A549 (cell line): ENCODE results near the gene PAPSS2.

Experiments used
- BHLHE40 ChIP-seq: IDR thresholded peaks from 2 replicates; pipeline ENCODE4 v1.6.1; 2012; ENCODE audit warnings: low read depth, low read length, inconsistent platforms
- EHF ChIP-seq: fragments of 250-450 bp; sonication (Bioruptor Pico); IDR thresholded peaks from 2 replicates; pipeline ENCODE4 v1.5.0; 2020; ENCODE audit warnings: mild to moderate bottlenecking
- JUN ChIP-seq, 2 experiments: fragments of >200 bp; sonication (Bioruptor Twin); formaldehyde crosslinking; IDR thresholded peaks; 2 replicates in 1 of 2; 3 replicates in 1 of 2; pipeline ENCODE4 v1.6.1; 2016 to 2017
- KDM5A ChIP-seq: fragments of 200-600 bp; sonication (generic); IDR thresholded peaks from 2 replicates; pipeline ENCODE4 v1.6.1; 2016; ENCODE audit warnings: antibody characterized with exemption, mild to moderate bottlenecking
- MAFK ChIP-seq: fragments of 450-650 bp; IDR thresholded peaks from 2 replicates; pipeline ENCODE4 v1.6.1; 2014; ENCODE audit not compliant: partially characterized antibody
- MYC ChIP-seq: IDR thresholded peaks from 2 replicates; pipeline ENCODE4 v1.6.1; 2012; ENCODE audit warnings: mild to moderate bottlenecking, inconsistent platforms, low read length, improper control_type of control experiment, borderline replicate concordance
- NPAS2 ChIP-seq: fragments of 250-450 bp; sonication (Bioruptor Pico); IDR thresholded peaks from 2 replicates; pipeline ENCODE4 v1.8.0; 2022; ENCODE audit warnings: mild to moderate bottlenecking, moderate library complexity, borderline replicate concordance
- POLR2A ChIP-seq: IDR thresholded peaks from 2 replicates; pipeline ENCODE4 v1.6.1; 2012; ENCODE audit warnings: mild to moderate bottlenecking, low read length
- RAD21 ChIP-seq, 2 experiments: fragments of >200 bp in 1 of 2; sonication (Bioruptor Twin) in 1 of 2; formaldehyde crosslinking in 1 of 2; IDR thresholded peaks in 1 of 2; conservative IDR thresholded peaks in 1 of 2; 2 replicates in 1 of 2; 3 replicates in 1 of 2; pipeline ENCODE4 v1.6.1; 2012 to 2018; ENCODE audit warnings: inconsistent platforms in 1 of 2
- TF ChIP-seq, protein P1 (sequence below): fragments of 200-600 bp; sonication (generic); IDR thresholded peaks from 2 replicates; pipeline ENCODE4 v1.6.1; 2016; ENCODE audit warnings: antibody characterized with exemption, mild to moderate bottlenecking, moderate library complexity
- TF ChIP-seq, protein P2 (sequence below): fragments of >200 bp; sonication (Bioruptor Twin); formaldehyde crosslinking; IDR thresholded peaks from 3 replicates; pipeline ENCODE4 v1.5.1; 2016
- TF ChIP-seq, protein P3 (sequence below): fragments of 150-350 bp; IDR thresholded peaks from 2 replicates; pipeline ENCODE4 v1.6.1; 2014; ENCODE audit warnings: low read depth, mild to moderate bottlenecking, low read length

DNA sequence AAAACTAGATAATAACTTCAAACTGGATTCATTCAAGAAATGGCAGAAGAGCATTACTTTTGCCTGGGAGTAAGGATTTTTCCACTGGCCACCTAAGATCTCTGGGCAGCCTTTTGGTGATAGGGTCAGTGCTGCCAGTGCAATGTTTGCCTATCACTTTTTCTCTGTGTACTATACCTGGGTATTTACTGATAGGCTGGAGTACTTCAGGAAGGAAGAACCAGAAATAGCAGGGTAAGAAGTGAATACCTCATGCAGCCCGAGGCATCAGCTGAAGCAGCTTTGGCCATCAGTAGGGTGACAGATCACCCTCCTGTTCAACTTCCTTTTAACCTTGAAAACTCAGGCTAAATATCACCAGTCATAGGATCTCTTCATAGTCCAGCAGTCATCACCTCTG lies 5.5 kb upstream of the PAPSS2 start:
- TF ChIP-seq JUN (IDR thresholded peaks at IDR 0.05) (no peak), MYC (no peak), RAD21 (conservative IDR thresholded peaks at IDR 0.05 in 1 of 2, IDR thresholded peaks at IDR 0.05 in 1 of 2) (no peak), POLR2A (no peak), BHLHE40 (no peak), EHF (CRISPR knock-in tag) (no peak), KDM5A (no peak), NPAS2 (CRISPR knock-in tag) (no peak), MAFK (no peak)
- TF ChIP-seq, protein P1, sequence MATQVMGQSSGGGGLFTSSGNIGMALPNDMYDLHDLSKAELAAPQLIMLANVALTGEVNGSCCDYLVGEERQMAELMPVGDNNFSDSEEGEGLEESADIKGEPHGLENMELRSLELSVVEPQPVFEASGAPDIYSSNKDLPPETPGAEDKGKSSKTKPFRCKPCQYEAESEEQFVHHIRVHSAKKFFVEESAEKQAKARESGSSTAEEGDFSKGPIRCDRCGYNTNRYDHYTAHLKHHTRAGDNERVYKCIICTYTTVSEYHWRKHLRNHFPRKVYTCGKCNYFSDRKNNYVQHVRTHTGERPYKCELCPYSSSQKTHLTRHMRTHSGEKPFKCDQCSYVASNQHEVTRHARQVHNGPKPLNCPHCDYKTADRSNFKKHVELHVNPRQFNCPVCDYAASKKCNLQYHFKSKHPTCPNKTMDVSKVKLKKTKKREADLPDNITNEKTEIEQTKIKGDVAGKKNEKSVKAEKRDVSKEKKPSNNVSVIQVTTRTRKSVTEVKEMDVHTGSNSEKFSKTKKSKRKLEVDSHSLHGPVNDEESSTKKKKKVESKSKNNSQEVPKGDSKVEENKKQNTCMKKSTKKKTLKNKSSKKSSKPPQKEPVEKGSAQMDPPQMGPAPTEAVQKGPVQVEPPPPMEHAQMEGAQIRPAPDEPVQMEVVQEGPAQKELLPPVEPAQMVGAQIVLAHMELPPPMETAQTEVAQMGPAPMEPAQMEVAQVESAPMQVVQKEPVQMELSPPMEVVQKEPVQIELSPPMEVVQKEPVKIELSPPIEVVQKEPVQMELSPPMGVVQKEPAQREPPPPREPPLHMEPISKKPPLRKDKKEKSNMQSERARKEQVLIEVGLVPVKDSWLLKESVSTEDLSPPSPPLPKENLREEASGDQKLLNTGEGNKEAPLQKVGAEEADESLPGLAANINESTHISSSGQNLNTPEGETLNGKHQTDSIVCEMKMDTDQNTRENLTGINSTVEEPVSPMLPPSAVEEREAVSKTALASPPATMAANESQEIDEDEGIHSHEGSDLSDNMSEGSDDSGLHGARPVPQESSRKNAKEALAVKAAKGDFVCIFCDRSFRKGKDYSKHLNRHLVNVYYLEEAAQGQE: no peak
- TF ChIP-seq, protein P2, sequence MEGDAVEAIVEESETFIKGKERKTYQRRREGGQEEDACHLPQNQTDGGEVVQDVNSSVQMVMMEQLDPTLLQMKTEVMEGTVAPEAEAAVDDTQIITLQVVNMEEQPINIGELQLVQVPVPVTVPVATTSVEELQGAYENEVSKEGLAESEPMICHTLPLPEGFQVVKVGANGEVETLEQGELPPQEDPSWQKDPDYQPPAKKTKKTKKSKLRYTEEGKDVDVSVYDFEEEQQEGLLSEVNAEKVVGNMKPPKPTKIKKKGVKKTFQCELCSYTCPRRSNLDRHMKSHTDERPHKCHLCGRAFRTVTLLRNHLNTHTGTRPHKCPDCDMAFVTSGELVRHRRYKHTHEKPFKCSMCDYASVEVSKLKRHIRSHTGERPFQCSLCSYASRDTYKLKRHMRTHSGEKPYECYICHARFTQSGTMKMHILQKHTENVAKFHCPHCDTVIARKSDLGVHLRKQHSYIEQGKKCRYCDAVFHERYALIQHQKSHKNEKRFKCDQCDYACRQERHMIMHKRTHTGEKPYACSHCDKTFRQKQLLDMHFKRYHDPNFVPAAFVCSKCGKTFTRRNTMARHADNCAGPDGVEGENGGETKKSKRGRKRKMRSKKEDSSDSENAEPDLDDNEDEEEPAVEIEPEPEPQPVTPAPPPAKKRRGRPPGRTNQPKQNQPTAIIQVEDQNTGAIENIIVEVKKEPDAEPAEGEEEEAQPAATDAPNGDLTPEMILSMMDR: no peak
- TF ChIP-seq, protein P3, sequence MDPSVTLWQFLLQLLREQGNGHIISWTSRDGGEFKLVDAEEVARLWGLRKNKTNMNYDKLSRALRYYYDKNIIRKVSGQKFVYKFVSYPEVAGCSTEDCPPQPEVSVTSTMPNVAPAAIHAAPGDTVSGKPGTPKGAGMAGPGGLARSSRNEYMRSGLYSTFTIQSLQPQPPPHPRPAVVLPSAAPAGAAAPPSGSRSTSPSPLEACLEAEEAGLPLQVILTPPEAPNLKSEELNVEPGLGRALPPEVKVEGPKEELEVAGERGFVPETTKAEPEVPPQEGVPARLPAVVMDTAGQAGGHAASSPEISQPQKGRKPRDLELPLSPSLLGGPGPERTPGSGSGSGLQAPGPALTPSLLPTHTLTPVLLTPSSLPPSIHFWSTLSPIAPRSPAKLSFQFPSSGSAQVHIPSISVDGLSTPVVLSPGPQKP: no peak
